ENCODE measurements around the gene NKTR. TPM values are rescaled to one million over a fixed set of nuclear protein-coding genes. Genes with fewer than 3 reads are reported as not detected.
A peak's percentile ranks its signal among the peaks of the same experiment; 100 is the strongest.

The NKTR gene
- total and polyA plus RNA-seq, 9 of the 15 experiments (the other 6 are each of a cell fraction or from before 2014, with no cell fraction given), result 19.7 to 123 (median 92.6) TPM

- TF ChIP-seq BCL6 (CRISPR knock-in tag; IDR thresholded peaks at IDR 0.05) (no peak), FOXM1 (IDR thresholded peaks at IDR 0.05; ENCODE audit: low read depth) (peak; percentile 40; the same call in 1 of the 2 replicates), FOXM1 (CRISPR knock-in tag; IDR thresholded peaks at IDR 0.05; ENCODE audit: low read depth) (no peak), CREB1 (IDR thresholded peaks at IDR 0.05) (0 out of 2 replicates have a peak, but pooled peaks have one; percentile 18), CREB1 (CRISPR knock-in tag; IDR thresholded peaks at IDR 0.05) (no peak), SFPQ (IDR thresholded peaks at IDR 0.05; ENCODE audit: low read depth, low read length) (no peak), SMARCA4 (IDR thresholded peaks at IDR 0.05) (peak; percentile 95), FIP1L1 (IDR thresholded peaks at IDR 0.05; ENCODE audit: low read depth, low read length, poor library complexity, severe bottlenecking) (no peak), CTBP1 (IDR thresholded peaks at IDR 0.05; ENCODE audit: borderline replicate concordance) (0 out of 2 replicates have a peak, but pooled peaks have one; percentile 46), MECOM (CRISPR knock-in tag; IDR thresholded peaks at IDR 0.05) (no peak), RFX5 (IDR thresholded peaks at IDR 0.05; ENCODE audit: low read depth, low read length) (no peak), CTCFL (IDR thresholded peaks at IDR 0.05; ENCODE audit: borderline replicate concordance, insufficient read depth, low read depth, low read length, poor library complexity, severe bottlenecking) (no peak), ADNP (tag; IDR thresholded peaks at IDR 0.05) (0 out of 2 replicates have a peak, but pooled peaks have one; percentile 24), ZBTB12 (CRISPR knock-in tag; IDR thresholded peaks at IDR 0.05) (no peak), CREBBP (IDR thresholded peaks at IDR 0.05; ENCODE audit: low read depth, low read length) (no peak), CBX1 (IDR thresholded peaks at IDR 0.05; ENCODE audit: low read depth) (no peak), PTTG1 (tag; IDR thresholded peaks at IDR 0.05; ENCODE audit: low read depth) (no peak)
- TF ChIP-seq, protein P1, sequence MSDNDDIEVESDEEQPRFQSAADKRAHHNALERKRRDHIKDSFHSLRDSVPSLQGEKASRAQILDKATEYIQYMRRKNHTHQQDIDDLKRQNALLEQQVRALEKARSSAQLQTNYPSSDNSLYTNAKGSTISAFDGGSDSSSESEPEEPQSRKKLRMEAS (CRISPR knock-in tag; IDR thresholded peaks at IDR 0.05), result no peak
- TF ChIP-seq, protein P2, sequence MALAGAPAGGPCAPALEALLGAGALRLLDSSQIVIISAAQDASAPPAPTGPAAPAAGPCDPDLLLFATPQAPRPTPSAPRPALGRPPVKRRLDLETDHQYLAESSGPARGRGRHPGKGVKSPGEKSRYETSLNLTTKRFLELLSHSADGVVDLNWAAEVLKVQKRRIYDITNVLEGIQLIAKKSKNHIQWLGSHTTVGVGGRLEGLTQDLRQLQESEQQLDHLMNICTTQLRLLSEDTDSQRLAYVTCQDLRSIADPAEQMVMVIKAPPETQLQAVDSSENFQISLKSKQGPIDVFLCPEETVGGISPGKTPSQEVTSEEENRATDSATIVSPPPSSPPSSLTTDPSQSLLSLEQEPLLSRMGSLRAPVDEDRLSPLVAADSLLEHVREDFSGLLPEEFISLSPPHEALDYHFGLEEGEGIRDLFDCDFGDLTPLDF (CRISPR knock-in tag; IDR thresholded peaks at IDR 0.05), result no peak
Measured at GRCh38 chr3:42605546-42606173, 5.2 kb downstream of the NKTR start (continued).

Measured in K562 (cell line).